ENCODE results near the gene MRGPRX3. TPM values are rescaled to one million over a fixed set of nuclear protein-coding genes. Genes with fewer than 3 reads are reported as not detected.

MRGPRX3 gene
- total and polyA plus RNA-seq, 2 of the 8 experiments (the other 6 are each of a cell fraction or from before 2014, with no cell fraction given) = not detected

GRCh38 chr11:18168372-18168771 is 36.0 kb downstream of the MRGPRX3 start:
- H4K20me1 ChIP-seq (replicated peaks in 1 of 2; ENCODE audit: control insufficient read depth in 1 of 2, insufficient read depth in 2 of 2, low read length in 2 of 2) = no peaks in the 10 kb centered on the region
- no peak overlapping the region for H3K27ac ChIP-seq (ENCODE audit: low read depth, low read length)
- ChIA-PET POLR2A (ENCODE audit: partially characterized antibody) (no interaction called here), CTCF (ENCODE audit: partially characterized antibody) (interaction anchor here (1.0 to 7.1 kb wide), 2 partner anchors 36 to 53 kb away, joined by 7 to 43 read pairs; no protein-coding TSS in a partner anchor)
- FAIRE-seq = no peak
- no peaks in the 10 kb centered on the region for H3K23me2 ChIP-seq (ENCODE audit: low read depth, low read length)
- H4K8ac ChIP-seq (ENCODE audit: extremely low read depth, insufficient read depth, low read length) = no peak overlapping the region
- no peak overlapping the region for H4K5ac ChIP-seq (ENCODE audit: insufficient read length, low read depth, low read length)
- no peak for DNase-seq (ENCODE audit: low read depth in 1 of 2, low spot score in 2 of 2)
- no peak overlapping the region for H2AK5ac ChIP-seq (ENCODE audit: low read depth, low read length)
- H3K79me2 ChIP-seq (ENCODE audit: control insufficient read depth in 1 of 2, insufficient read depth in 2 of 2, low read length in 2 of 2) = no peaks in the 10 kb centered on the region
- no peak overlapping the region for H3K4me2 ChIP-seq (ENCODE audit: insufficient read depth in 1 of 2, low read depth in 2 of 2, low read length in 2 of 2)
- H3K9ac ChIP-seq (replicated peaks in 1 of 4; ENCODE audit: extremely low read depth in 1 of 4, low read depth in 3 of 4, low read length in 3 of 4) = no peak overlapping the region
- H3K27me3 ChIP-seq (replicated peaks in 1 of 4; ENCODE audit: control insufficient read depth in 3 of 4, extremely low read depth in 1 of 4, insufficient read depth in 3 of 4, low read length in 3 of 4) = no peaks in the 10 kb centered on the region
- H2BK15ac ChIP-seq (ENCODE audit: low read length) = no peak overlapping the region
- no peak overlapping the region for H4K91ac ChIP-seq (replicated peaks; ENCODE audit: insufficient read length, low read length)
- WGBS, 2 experiments (ENCODE audit: extremely low coverage in 1 of 2, insufficient coverage in 1 of 2, insufficient read length in 1 of 2, insufficient replicate concordance in 2 of 2, low coverage in 1 of 2, low lambda C conversion rate in 2 of 2, missing lambda C conversion rate in 1 of 2) = 86% methylated on average over 1 of the region's 1 CpG; no CpG with 5 or more reads in 1 of the 2 experiments
- no peak overlapping the region for H3K4me3 ChIP-seq (ENCODE audit: extremely low read depth in 1 of 4, insufficient read depth in 2 of 4, low read depth in 3 of 4, low read length in 4 of 4)
- H3K14ac ChIP-seq (ENCODE audit: insufficient read length) = no peak overlapping the region
- no peak overlapping the region for H2BK120ac ChIP-seq (replicated peaks; ENCODE audit: low read depth, low read length)
- H2BK12ac ChIP-seq (ENCODE audit: low read depth, low read length) = no peak overlapping the region
- no peak overlapping the region for H3K56ac ChIP-seq (replicated peaks; ENCODE audit: insufficient read length, low read depth, low read length)
- H2AFZ ChIP-seq (ENCODE audit: low read length) = peak overlapping the region; percentile 50; the same call in 1 of the 2 replicates
- H3K23ac ChIP-seq (ENCODE audit: insufficient read length) = no peak overlapping the region
- H3K9me3 ChIP-seq (ENCODE audit: insufficient read depth in 2 of 2, low read depth in 1 of 2, low read length in 1 of 2) = no peaks in the 10 kb centered on the region
- no peaks in the 10 kb centered on the region for H3K79me1 ChIP-seq (ENCODE audit: low read depth, low read length)
- no peak overlapping the region for H2BK20ac ChIP-seq (ENCODE audit: low read length)
- H3K18ac ChIP-seq (ENCODE audit: extremely low read depth, low read length) = no peak overlapping the region
- H3K4me1 ChIP-seq (replicated peaks in 1 of 4; ENCODE audit: control insufficient read depth in 3 of 4, insufficient read depth in 4 of 4, low read length in 3 of 4) = no peaks in the 10 kb centered on the region
- no peak overlapping the region for H2BK5ac ChIP-seq (ENCODE audit: low read depth, low read length)
- H3K36me3 ChIP-seq (ENCODE audit: control insufficient read depth in 2 of 4, insufficient read depth in 4 of 4, low read length in 3 of 4) = no peaks in the 10 kb centered on the region
- no peak overlapping the region for H3K4ac ChIP-seq (replicated peaks; ENCODE audit: insufficient read length, low read depth, low read length)
- TF ChIP-seq SP1 (IDR thresholded peaks at IDR 0.05; ENCODE audit: low read depth, low read length) (no peak), POLR2AphosphoS5 (IDR thresholded peaks at IDR 0.05; ENCODE audit: low read depth, low read length) (no peak), CTBP2 (IDR thresholded peaks at IDR 0.05; ENCODE audit: borderline replicate concordance, insufficient read depth, insufficient read length, low read length) (no peak), USF2 (IDR thresholded peaks at IDR 0.05; ENCODE audit: low read length) (no peak), TCF12 (IDR thresholded peaks at IDR 0.05; ENCODE audit: low read depth, low read length) (no peak), TAF1 (IDR thresholded peaks at IDR 0.05; ENCODE audit: low read depth, low read length) (no peak), SAP30 (IDR thresholded peaks at IDR 0.05; ENCODE audit: insufficient read depth, insufficient replicate concordance, low read length) (no peak), EP300 (IDR thresholded peaks at IDR 0.05; ENCODE audit: borderline replicate concordance in 1 of 2, low read depth in 2 of 2, low read length in 2 of 2) (no peak), CEBPB (IDR thresholded peaks at IDR 0.05; ENCODE audit: low read depth, low read length) (no peak)
- TF ChIP-seq, protein P1, sequence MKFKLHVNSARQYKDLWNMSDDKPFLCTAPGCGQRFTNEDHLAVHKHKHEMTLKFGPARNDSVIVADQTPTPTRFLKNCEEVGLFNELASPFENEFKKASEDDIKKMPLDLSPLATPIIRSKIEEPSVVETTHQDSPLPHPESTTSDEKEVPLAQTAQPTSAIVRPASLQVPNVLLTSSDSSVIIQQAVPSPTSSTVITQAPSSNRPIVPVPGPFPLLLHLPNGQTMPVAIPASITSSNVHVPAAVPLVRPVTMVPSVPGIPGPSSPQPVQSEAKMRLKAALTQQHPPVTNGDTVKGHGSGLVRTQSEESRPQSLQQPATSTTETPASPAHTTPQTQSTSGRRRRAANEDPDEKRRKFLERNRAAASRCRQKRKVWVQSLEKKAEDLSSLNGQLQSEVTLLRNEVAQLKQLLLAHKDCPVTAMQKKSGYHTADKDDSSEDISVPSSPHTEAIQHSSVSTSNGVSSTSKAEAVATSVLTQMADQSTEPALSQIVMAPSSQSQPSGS (IDR thresholded peaks at IDR 0.05; ENCODE audit: low read length) = no peak
- TF ChIP-seq, protein P2, sequence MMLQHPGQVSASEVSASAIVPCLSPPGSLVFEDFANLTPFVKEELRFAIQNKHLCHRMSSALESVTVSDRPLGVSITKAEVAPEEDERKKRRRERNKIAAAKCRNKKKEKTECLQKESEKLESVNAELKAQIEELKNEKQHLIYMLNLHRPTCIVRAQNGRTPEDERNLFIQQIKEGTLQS (IDR thresholded peaks at IDR 0.05; ENCODE audit: insufficient read depth, low read depth, low read length) = no peak
